ENCODE data around the gene SLC12A3. TPM values are rescaled to one million over a fixed set of nuclear protein-coding genes. Genes with fewer than 3 reads are reported as not detected.

SLC12A3 gene
- total RNA-seq, 3 donors from 2014 or later: not detected

- no peak overlapping the region for H3K27ac ChIP-seq
- no peaks in the 10 kb centered on the region for H3K9me3 ChIP-seq
- intact Hi-C loops (cut with DNase I; ENCODE audit: low total_unique reads): no loop called here
- no peak for DNase-seq (ENCODE audit: low spot score in 2 of 2)
- H3K4me1 ChIP-seq: no peaks in the 10 kb centered on the region
- H3K4me3 ChIP-seq: no peak overlapping the region
- no peak for TF ChIP-seq POLR2AphosphoS5 (IDR thresholded peaks at IDR 0.05)
- TF ChIP-seq, protein P1, sequence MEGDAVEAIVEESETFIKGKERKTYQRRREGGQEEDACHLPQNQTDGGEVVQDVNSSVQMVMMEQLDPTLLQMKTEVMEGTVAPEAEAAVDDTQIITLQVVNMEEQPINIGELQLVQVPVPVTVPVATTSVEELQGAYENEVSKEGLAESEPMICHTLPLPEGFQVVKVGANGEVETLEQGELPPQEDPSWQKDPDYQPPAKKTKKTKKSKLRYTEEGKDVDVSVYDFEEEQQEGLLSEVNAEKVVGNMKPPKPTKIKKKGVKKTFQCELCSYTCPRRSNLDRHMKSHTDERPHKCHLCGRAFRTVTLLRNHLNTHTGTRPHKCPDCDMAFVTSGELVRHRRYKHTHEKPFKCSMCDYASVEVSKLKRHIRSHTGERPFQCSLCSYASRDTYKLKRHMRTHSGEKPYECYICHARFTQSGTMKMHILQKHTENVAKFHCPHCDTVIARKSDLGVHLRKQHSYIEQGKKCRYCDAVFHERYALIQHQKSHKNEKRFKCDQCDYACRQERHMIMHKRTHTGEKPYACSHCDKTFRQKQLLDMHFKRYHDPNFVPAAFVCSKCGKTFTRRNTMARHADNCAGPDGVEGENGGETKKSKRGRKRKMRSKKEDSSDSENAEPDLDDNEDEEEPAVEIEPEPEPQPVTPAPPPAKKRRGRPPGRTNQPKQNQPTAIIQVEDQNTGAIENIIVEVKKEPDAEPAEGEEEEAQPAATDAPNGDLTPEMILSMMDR (IDR thresholded peaks at IDR 0.05): no peak
- TF ChIP-seq POLR2A (IDR thresholded peaks at IDR 0.05): no peak
- H3K27me3 ChIP-seq: no peaks in the 10 kb centered on the region
- H3K36me3 ChIP-seq: no peaks in the 10 kb centered on the region
Measured at GRCh38 chr16:56956076-56956475, 91.1 kb downstream of the SLC12A3 start.

GRCh38 chr16:56956756-56957155 lies 91.7 kb downstream of the SLC12A3 start:
- H3K4me1 ChIP-seq: no peaks in the 10 kb centered on the region
- H3K36me3 ChIP-seq: no peaks in the 10 kb centered on the region
- no peaks in the 10 kb centered on the region for H3K27me3 ChIP-seq
- TF ChIP-seq, protein P1 (IDR thresholded peaks at IDR 0.05): no peak
- TF ChIP-seq POLR2AphosphoS5 (IDR thresholded peaks at IDR 0.05) (no peak), POLR2A (IDR thresholded peaks at IDR 0.05) (no peak)
- no peak overlapping the region for H3K4me3 ChIP-seq
- no peak overlapping the region for H3K27ac ChIP-seq
- intact Hi-C loops (cut with DNase I; ENCODE audit: low total_unique reads): no loop called here
- no peaks in the 10 kb centered on the region for H3K9me3 ChIP-seq
- DNase-seq (ENCODE audit: low spot score in 2 of 2): no peak

- Histone ChIP-seq H3K4me1 (no peaks in the 10 kb centered on the region), H3K27me3 (no peaks in the 10 kb centered on the region), H3K4me3 (no peak overlapping the region), H3K27ac (no peak overlapping the region), H3K36me3 (no peaks in the 10 kb centered on the region), H3K9me3 (no peaks in the 10 kb centered on the region)
- intact Hi-C loops (cut with DNase I; ENCODE audit: low total_unique reads): no loop called here
- TF ChIP-seq POLR2A (IDR thresholded peaks at IDR 0.05) (no peak), POLR2AphosphoS5 (IDR thresholded peaks at IDR 0.05) (no peak)
- TF ChIP-seq, protein P1 (IDR thresholded peaks at IDR 0.05): no peak
- no peak for DNase-seq (ENCODE audit: low spot score in 2 of 2)
Measured at GRCh38 chr16:56960681-56961281, 95.8 kb downstream of the SLC12A3 start.

DNA sequence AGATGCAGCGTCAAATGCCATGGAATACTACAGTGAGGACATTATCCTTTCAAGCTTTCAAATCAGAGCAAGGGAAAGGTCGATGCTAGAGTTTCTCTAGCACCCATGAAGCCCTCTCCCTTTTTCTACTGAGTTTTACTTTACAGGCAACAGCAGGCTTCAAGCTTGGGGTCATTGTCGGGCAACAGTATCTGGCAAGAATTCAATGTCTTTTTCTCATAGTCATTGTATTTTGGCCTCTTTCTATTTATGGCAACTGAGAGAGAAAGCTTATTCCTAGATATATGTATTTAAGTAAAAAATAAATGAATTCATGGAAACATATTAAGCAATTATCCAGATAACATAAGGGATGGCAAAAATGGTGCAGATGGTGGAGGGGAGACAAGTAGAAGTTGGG lies 96.4 kb downstream of the SLC12A3 start:
- H3K4me1 ChIP-seq: no peaks in the 10 kb centered on the region
- intact Hi-C loops (cut with DNase I; ENCODE audit: low total_unique reads): no loop called here
- DNase-seq (ENCODE audit: low spot score in 2 of 2): no peak
- no peaks in the 10 kb centered on the region for H3K9me3 ChIP-seq
- H3K27me3 ChIP-seq: no peaks in the 10 kb centered on the region
- no peak overlapping the region for H3K27ac ChIP-seq
- no peak overlapping the region for H3K4me3 ChIP-seq
- TF ChIP-seq POLR2A (IDR thresholded peaks at IDR 0.05): no peak
- TF ChIP-seq, protein P1 (IDR thresholded peaks at IDR 0.05): no peak
- no peaks in the 10 kb centered on the region for H3K36me3 ChIP-seq

DNA sequence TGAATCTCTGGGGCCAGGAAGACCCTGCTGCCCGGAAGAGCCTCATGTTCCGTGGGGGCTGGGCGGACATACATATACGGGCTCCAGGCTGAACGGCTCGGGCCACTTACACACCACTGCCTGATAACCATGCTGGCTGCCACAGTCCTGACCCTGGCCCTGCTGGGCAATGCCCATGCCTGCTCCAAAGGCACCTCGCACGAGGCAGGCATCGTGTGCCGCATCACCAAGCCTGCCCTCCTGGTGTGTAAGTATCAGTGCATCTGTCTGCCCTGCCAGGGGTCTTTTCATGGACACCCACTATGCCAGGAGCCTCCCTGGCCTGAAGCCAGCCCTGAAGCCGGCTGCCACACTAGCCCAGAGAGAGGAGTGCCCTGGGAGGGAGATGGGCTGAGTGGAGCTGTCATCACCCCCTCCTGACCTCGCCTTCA lies 96.9 kb downstream of the SLC12A3 start, which contains the start of gene CETP:
Gene CETP (plus strand): TSS at position 100 of the 431 bp plus-strand sequence. CDS start 30 bp downstream, at position 130.
- Histone ChIP-seq H3K4me1 (no peaks in the 10 kb centered on the region), H3K27me3 (no peaks in the 10 kb centered on the region), H3K9me3 (no peaks in the 10 kb centered on the region), H3K36me3 (no peaks in the 10 kb centered on the region), H3K4me3 (no peak within 1 kb of the TSS), H3K27ac (no peak within 1 kb of the TSS)
- intact Hi-C loops (cut with DNase I; ENCODE audit: low total_unique reads): no loop called here
- no peak for DNase-seq (ENCODE audit: low spot score in 2 of 2)
- no peak for TF ChIP-seq POLR2A (IDR thresholded peaks at IDR 0.05)
- TF ChIP-seq, protein P1 (IDR thresholded peaks at IDR 0.05): no peak
- no peak for TF ChIP-seq POLR2AphosphoS5 (IDR thresholded peaks at IDR 0.05)

All from breast epithelium (tissue), 4 donors.